ENCODE measurements around the gene PPFIA1.

PPFIA1 gene

GRCh38 chr11:70270877-70271648, 573 bp downstream of the PPFIA1 start:
- no peaks in the 10 kb centered on the region for H3K9me3 ChIP-seq (ENCODE audit: control insufficient read depth in 1 of 2, low read length in 2 of 2)
- no peaks in the 10 kb centered on the region for H3K27me3 ChIP-seq (ENCODE audit: control insufficient read depth in 1 of 2, insufficient read depth in 2 of 2, low read length in 2 of 2)
- peak overlapping the region; percentile 68 to 91 for H3K9ac ChIP-seq (ENCODE audit: low read depth in 1 of 2, low read length in 2 of 2)
- H3K4me3 ChIP-seq (ENCODE audit: low read depth in 1 of 2, low read length in 2 of 2) = peak overlapping the region; percentile 67 to 90
- H3K4me1 ChIP-seq (ENCODE audit: control insufficient read depth in 1 of 2, insufficient read depth in 2 of 2, low read length in 2 of 2) = peaks cover 7 to 10% of the 10 kb centered on the region in 2 donors
- peaks cover 11 to 23% of the 10 kb centered on the region in 2 donors for H3K36me3 ChIP-seq (ENCODE audit: control insufficient read depth in 1 of 2, insufficient read depth in 2 of 2, low read length in 2 of 2)
- H3K27ac ChIP-seq (ENCODE audit: low read depth, low read length) = peak overlapping the region; percentile 59

DNA sequence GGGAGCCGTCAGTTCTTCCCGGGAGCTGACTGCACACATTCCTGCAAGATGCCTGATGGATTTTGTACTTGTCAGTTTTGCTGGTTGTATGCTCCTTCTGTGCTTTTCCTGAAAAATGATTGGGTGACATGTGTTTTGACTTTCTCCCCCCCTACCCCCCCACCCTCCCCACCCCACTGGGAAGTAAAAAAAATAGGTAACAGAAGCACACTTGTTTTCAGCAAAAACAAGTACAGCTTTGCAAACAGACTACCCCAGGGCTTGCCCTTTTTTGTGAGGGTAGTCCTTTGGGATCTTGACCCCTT, 1.1 kb downstream of the PPFIA1 start:
- Histone ChIP-seq H3K9me3 (ENCODE audit: control insufficient read depth in 1 of 2, low read length in 2 of 2) (no peaks in the 10 kb centered on the region), H3K4me3 (ENCODE audit: low read depth in 1 of 2, low read length in 2 of 2) (peak overlapping the region; percentile 67 to 90), H3K9ac (ENCODE audit: low read depth in 1 of 2, low read length in 2 of 2) (peak overlapping the region; percentile 68 to 91), H3K36me3 (ENCODE audit: control insufficient read depth in 1 of 2, insufficient read depth in 2 of 2, low read length in 2 of 2) (peaks cover 11 to 23% of the 10 kb centered on the region in 2 donors), H3K27me3 (ENCODE audit: control insufficient read depth in 1 of 2, insufficient read depth in 2 of 2, low read length in 2 of 2) (no peaks in the 10 kb centered on the region), H3K27ac (ENCODE audit: low read depth, low read length) (no peak overlapping the region), H3K4me1 (ENCODE audit: control insufficient read depth in 1 of 2, insufficient read depth in 2 of 2, low read length in 2 of 2) (peaks cover 7 to 10% of the 10 kb centered on the region in 2 donors)

- Histone ChIP-seq H3K9ac (ENCODE audit: low read depth in 1 of 2, low read length in 2 of 2) (no peak overlapping the region), H3K4me3 (ENCODE audit: low read depth in 1 of 2, low read length in 2 of 2) (peak overlapping the region; percentile 67 to 90), H3K27ac (ENCODE audit: low read depth, low read length) (no peak overlapping the region), H3K9me3 (ENCODE audit: control insufficient read depth in 1 of 2, low read length in 2 of 2) (no peaks in the 10 kb centered on the region), H3K27me3 (ENCODE audit: control insufficient read depth in 1 of 2, insufficient read depth in 2 of 2, low read length in 2 of 2) (no peaks in the 10 kb centered on the region), H3K4me1 (ENCODE audit: control insufficient read depth in 1 of 2, insufficient read depth in 2 of 2, low read length in 2 of 2) (peaks cover 7 to 10% of the 10 kb centered on the region in 2 donors), H3K36me3 (ENCODE audit: control insufficient read depth in 1 of 2, insufficient read depth in 2 of 2, low read length in 2 of 2) (peaks cover 11 to 23% of the 10 kb centered on the region in 2 donors)
Measured at GRCh38 chr11:70272009-70272408, 1.5 kb downstream of the PPFIA1 start.

GRCh38 chr11:70278994-70279393, 8.5 kb downstream of the PPFIA1 start:
- Histone ChIP-seq H3K9me3 (ENCODE audit: control insufficient read depth in 1 of 2, low read length in 2 of 2) (no peaks in the 10 kb centered on the region), H3K27ac (ENCODE audit: low read depth, low read length) (no peak overlapping the region), H3K9ac (ENCODE audit: low read depth in 1 of 2, low read length in 2 of 2) (no peak overlapping the region), H3K4me3 (ENCODE audit: low read depth in 1 of 2, low read length in 2 of 2) (no peak overlapping the region), H3K27me3 (ENCODE audit: control insufficient read depth in 1 of 2, insufficient read depth in 2 of 2, low read length in 2 of 2) (no peaks in the 10 kb centered on the region), H3K4me1 (ENCODE audit: control insufficient read depth in 1 of 2, insufficient read depth in 2 of 2, low read length in 2 of 2) (no peaks in the 10 kb centered on the region), H3K36me3 (ENCODE audit: control insufficient read depth in 1 of 2, insufficient read depth in 2 of 2, low read length in 2 of 2) (peaks cover 12 to 50% of the 10 kb centered on the region in 2 donors)

- H3K4me1 ChIP-seq (ENCODE audit: control insufficient read depth in 1 of 2, insufficient read depth in 2 of 2, low read length in 2 of 2) = no peaks in the 10 kb centered on the region
- no peak overlapping the region for H3K9ac ChIP-seq (ENCODE audit: low read depth in 1 of 2, low read length in 2 of 2)
- no peak overlapping the region for H3K4me3 ChIP-seq (ENCODE audit: low read depth in 1 of 2, low read length in 2 of 2)
- peaks cover 13 to 57% of the 10 kb centered on the region in 2 donors for H3K36me3 ChIP-seq (ENCODE audit: control insufficient read depth in 1 of 2, insufficient read depth in 2 of 2, low read length in 2 of 2)
- no peaks in the 10 kb centered on the region for H3K9me3 ChIP-seq (ENCODE audit: control insufficient read depth in 1 of 2, low read length in 2 of 2)
- no peaks in the 10 kb centered on the region for H3K27me3 ChIP-seq (ENCODE audit: control insufficient read depth in 1 of 2, insufficient read depth in 2 of 2, low read length in 2 of 2)
- no peak overlapping the region for H3K27ac ChIP-seq (ENCODE audit: low read depth, low read length)
Measured at GRCh38 chr11:70281156-70281609, 10.7 kb downstream of the PPFIA1 start.

GRCh38 chr11:70282012-70282411, 11.5 kb downstream of the PPFIA1 start:
- Histone ChIP-seq H3K9ac (ENCODE audit: low read depth in 1 of 2, low read length in 2 of 2) (no peak overlapping the region), H3K9me3 (ENCODE audit: control insufficient read depth in 1 of 2, low read length in 2 of 2) (no peaks in the 10 kb centered on the region), H3K4me3 (ENCODE audit: low read depth in 1 of 2, low read length in 2 of 2) (no peak overlapping the region), H3K4me1 (ENCODE audit: control insufficient read depth in 1 of 2, insufficient read depth in 2 of 2, low read length in 2 of 2) (no peaks in the 10 kb centered on the region), H3K27ac (ENCODE audit: low read depth, low read length) (no peak overlapping the region), H3K27me3 (ENCODE audit: control insufficient read depth in 1 of 2, insufficient read depth in 2 of 2, low read length in 2 of 2) (no peaks in the 10 kb centered on the region), H3K36me3 (ENCODE audit: control insufficient read depth in 1 of 2, insufficient read depth in 2 of 2, low read length in 2 of 2) (peaks cover 13 to 64% of the 10 kb centered on the region in 2 donors)

DNA sequence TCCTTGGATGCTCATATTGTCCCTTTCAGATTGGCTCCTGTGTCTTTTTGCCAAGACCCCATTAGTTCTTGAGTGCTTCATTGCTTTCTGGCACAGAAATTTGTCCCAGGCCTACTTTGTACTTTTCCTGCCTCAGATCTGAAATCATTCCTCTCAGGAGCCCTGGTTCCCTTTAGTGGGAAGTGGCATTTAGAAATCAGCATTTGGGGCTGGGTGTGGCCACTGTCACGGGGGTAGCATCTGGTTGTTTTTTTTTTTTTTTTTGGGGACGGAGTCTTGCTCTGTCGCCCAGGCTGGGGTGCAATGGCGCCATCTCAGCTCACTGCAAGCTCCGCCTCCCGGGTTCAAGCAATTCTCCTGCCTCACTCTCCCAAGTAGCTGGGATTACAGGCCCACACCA, 18.2 kb downstream of the PPFIA1 start:
- H3K27ac ChIP-seq (ENCODE audit: low read depth, low read length) = no peak overlapping the region
- H3K4me3 ChIP-seq (ENCODE audit: low read depth in 1 of 2, low read length in 2 of 2) = no peak overlapping the region
- no peak overlapping the region for H3K9ac ChIP-seq (ENCODE audit: low read depth in 1 of 2, low read length in 2 of 2)
- no peaks in the 10 kb centered on the region for H3K4me1 ChIP-seq (ENCODE audit: control insufficient read depth in 1 of 2, insufficient read depth in 2 of 2, low read length in 2 of 2)
- H3K9me3 ChIP-seq (ENCODE audit: control insufficient read depth in 1 of 2, low read length in 2 of 2) = no peaks in the 10 kb centered on the region
- no peaks in the 10 kb centered on the region for H3K27me3 ChIP-seq (ENCODE audit: control insufficient read depth in 1 of 2, insufficient read depth in 2 of 2, low read length in 2 of 2)
- peaks cover 11 to 53% of the 10 kb centered on the region in 2 donors for H3K36me3 ChIP-seq (ENCODE audit: control insufficient read depth in 1 of 2, insufficient read depth in 2 of 2, low read length in 2 of 2)

GRCh38 chr11:70289582-70289981, 19.1 kb downstream of the PPFIA1 start:
- no peaks in the 10 kb centered on the region for H3K27me3 ChIP-seq (ENCODE audit: control insufficient read depth in 1 of 2, insufficient read depth in 2 of 2, low read length in 2 of 2)
- no peak overlapping the region for H3K4me3 ChIP-seq (ENCODE audit: low read depth in 1 of 2, low read length in 2 of 2)
- H3K36me3 ChIP-seq (ENCODE audit: control insufficient read depth in 1 of 2, insufficient read depth in 2 of 2, low read length in 2 of 2) = peaks cover 5 to 54% of the 10 kb centered on the region in 2 donors
- no peaks in the 10 kb centered on the region for H3K9me3 ChIP-seq (ENCODE audit: control insufficient read depth in 1 of 2, low read length in 2 of 2)
- H3K27ac ChIP-seq (ENCODE audit: low read depth, low read length) = no peak overlapping the region
- H3K9ac ChIP-seq (ENCODE audit: low read depth in 1 of 2, low read length in 2 of 2) = no peak overlapping the region
- no peaks in the 10 kb centered on the region for H3K4me1 ChIP-seq (ENCODE audit: control insufficient read depth in 1 of 2, insufficient read depth in 2 of 2, low read length in 2 of 2)

- Histone ChIP-seq H3K4me3 (ENCODE audit: low read depth in 1 of 2, low read length in 2 of 2) (no peak overlapping the region), H3K36me3 (ENCODE audit: control insufficient read depth in 1 of 2, insufficient read depth in 2 of 2, low read length in 2 of 2) (peaks cover 4 to 47% of the 10 kb centered on the region in 2 donors), H3K27ac (ENCODE audit: low read depth, low read length) (no peak overlapping the region), H3K9me3 (ENCODE audit: control insufficient read depth in 1 of 2, low read length in 2 of 2) (no peaks in the 10 kb centered on the region), H3K27me3 (ENCODE audit: control insufficient read depth in 1 of 2, insufficient read depth in 2 of 2, low read length in 2 of 2) (no peaks in the 10 kb centered on the region), H3K4me1 (ENCODE audit: control insufficient read depth in 1 of 2, insufficient read depth in 2 of 2, low read length in 2 of 2) (no peaks in the 10 kb centered on the region), H3K9ac (ENCODE audit: low read depth in 1 of 2, low read length in 2 of 2) (no peak overlapping the region)
Measured at GRCh38 chr11:70290361-70291065, 20.0 kb downstream of the PPFIA1 start.

GRCh38 chr11:70292166-70292565, 21.7 kb downstream of the PPFIA1 start:
- H3K27me3 ChIP-seq (ENCODE audit: control insufficient read depth in 1 of 2, insufficient read depth in 2 of 2, low read length in 2 of 2) = no peaks in the 10 kb centered on the region
- no peaks in the 10 kb centered on the region for H3K9me3 ChIP-seq (ENCODE audit: control insufficient read depth in 1 of 2, low read length in 2 of 2)
- no peaks in the 10 kb centered on the region for H3K4me1 ChIP-seq (ENCODE audit: control insufficient read depth in 1 of 2, insufficient read depth in 2 of 2, low read length in 2 of 2)
- no peak overlapping the region for H3K27ac ChIP-seq (ENCODE audit: low read depth, low read length)
- H3K9ac ChIP-seq (ENCODE audit: low read depth in 1 of 2, low read length in 2 of 2) = no peak overlapping the region
- H3K4me3 ChIP-seq (ENCODE audit: low read depth in 1 of 2, low read length in 2 of 2) = no peak overlapping the region
- H3K36me3 ChIP-seq (ENCODE audit: control insufficient read depth in 1 of 2, insufficient read depth in 2 of 2, low read length in 2 of 2) = peaks cover 4 to 33% of the 10 kb centered on the region in 2 donors
